Osteoblast (primary cell): ENCODE measurements around the gene NUDT16L1. TPM values are rescaled to one million over a fixed set of nuclear protein-coding genes. Genes with fewer than 3 reads are reported as not detected.

ENCODE experiments used
- DNase-seq: peaks from one replicate; pipeline ENCODE4 v3.0.0; 2011; ENCODE audit warnings: low spot score, mixed read lengths; ENCODE audit not compliant: insufficient read length; ENCODE audit errors: missing footprints
- H2AFZ ChIP-seq: 2 replicates; pipeline ENCODE4 v1.6.0; 2011; ENCODE audit warnings: mild to moderate bottlenecking, low read length
- H3K27ac ChIP-seq: 2 replicates; pipeline ENCODE4 v1.5.1; 2011; ENCODE audit warnings: mild to moderate bottlenecking, low read depth, low read length, moderate library complexity
- H3K27me3 ChIP-seq: 2 replicates; pipeline ENCODE4 v1.6.0; 2012; ENCODE audit warnings: mild to moderate bottlenecking, control low read depth, inconsistent platforms, low read length, moderate library complexity; ENCODE audit not compliant: insufficient read depth
- H3K36me3 ChIP-seq: 2 replicates; pipeline ENCODE4 v1.5.1; 2011; ENCODE audit warnings: mild to moderate bottlenecking, low read length, control low read depth, moderate library complexity; ENCODE audit not compliant: insufficient read depth
- H3K4me1 ChIP-seq: 2 replicates; pipeline ENCODE4 v1.5.1; 2011; ENCODE audit warnings: mild to moderate bottlenecking, low read length, control low read depth, moderate library complexity; ENCODE audit not compliant: insufficient read depth
- H3K4me2 ChIP-seq: 2 replicates; pipeline ENCODE4 v1.6.0; 2011; ENCODE audit warnings: mild to moderate bottlenecking, low read length; ENCODE audit not compliant: insufficient read depth
- H3K4me3 ChIP-seq: fragments of 200-600 bp; sonication (generic); 3 replicates; pipeline ENCODE4 v1.5.1; 2012; ENCODE audit warnings: mild to moderate bottlenecking, low read length, inconsistent platforms; ENCODE audit not compliant: insufficient read depth
- H3K79me2 ChIP-seq: 2 replicates; pipeline ENCODE4 v1.6.0; 2012; ENCODE audit warnings: mild to moderate bottlenecking, low read length, control low read depth, inconsistent platforms; ENCODE audit not compliant: insufficient read depth
- H3K9me3 ChIP-seq: 2 replicates; pipeline ENCODE4 v1.5.1; 2011; ENCODE audit warnings: low read depth, low read length, control low read depth
- H4K20me1 ChIP-seq: 2 replicates; pipeline ENCODE4 v1.6.0; 2012; ENCODE audit warnings: mild to moderate bottlenecking, low read length, control low read depth; ENCODE audit not compliant: insufficient read depth
- total RNA-seq: library from RNA; depleted of rRNA; stranded (reverse); fragments of >200 nt; gene quantifications from 2 replicates; pipeline ENCODE4 v1.2.3, GENCODE V29; 2012
- TF ChIP-seq, protein P1 (sequence below): IDR thresholded peaks from 2 replicates; pipeline ENCODE4 v1.5.1; 2011; ENCODE audit warnings: mild to moderate bottlenecking, low read depth, low read length, moderate library complexity; ENCODE audit errors: extremely low read depth

Gene NUDT16L1
- total RNA-seq, 1 donor = 18.1 TPM

DNA sequence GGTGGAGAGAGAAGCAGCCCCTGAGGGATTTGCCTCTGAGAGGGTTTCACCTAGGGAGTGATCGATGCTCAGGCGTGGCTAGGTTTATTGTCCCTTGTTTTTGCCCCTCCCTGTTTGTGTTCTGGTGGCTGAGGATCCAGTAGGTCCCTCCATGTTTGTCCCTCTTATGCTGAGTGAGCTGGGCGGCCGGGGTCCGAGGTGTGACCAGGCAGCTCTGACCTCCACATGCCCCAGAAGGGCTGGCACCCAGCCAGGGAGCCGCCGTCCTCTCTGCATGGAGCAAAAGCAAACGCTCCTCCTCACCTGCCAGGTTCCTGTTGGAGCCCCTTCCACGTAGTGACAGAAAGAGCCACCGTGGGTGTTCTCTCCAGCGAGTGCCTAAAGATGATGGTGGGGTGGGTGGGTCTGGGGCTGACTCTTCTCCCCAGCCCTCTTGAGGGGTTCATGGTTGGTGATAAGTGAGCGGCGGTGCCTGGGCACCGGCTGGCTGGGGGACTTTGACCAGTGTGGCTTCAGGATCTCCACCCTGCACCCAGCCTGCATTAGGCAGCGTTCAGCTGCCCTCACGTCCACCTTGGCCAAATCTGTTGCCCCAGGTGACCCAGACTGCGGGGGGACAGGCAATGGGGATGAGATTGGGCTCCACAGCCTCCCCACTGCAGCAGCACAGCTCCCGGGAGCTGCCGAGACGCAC lies 14.1 kb upstream of the NUDT16L1 start:
- no peaks in the 10 kb centered on the region for H3K27me3 ChIP-seq
- no peaks in the 10 kb centered on the region for H4K20me1 ChIP-seq
- peak overlapping the region; percentile 82 for H3K27ac ChIP-seq
- H3K4me2 ChIP-seq = peak overlapping the region; percentile 88
- peaks cover 13% of the 10 kb centered on the region for H3K79me2 ChIP-seq
- H3K36me3 ChIP-seq = peaks cover 31% of the 10 kb centered on the region
- peak overlapping the region; percentile 72 for H3K4me3 ChIP-seq
- TF ChIP-seq, protein P1, sequence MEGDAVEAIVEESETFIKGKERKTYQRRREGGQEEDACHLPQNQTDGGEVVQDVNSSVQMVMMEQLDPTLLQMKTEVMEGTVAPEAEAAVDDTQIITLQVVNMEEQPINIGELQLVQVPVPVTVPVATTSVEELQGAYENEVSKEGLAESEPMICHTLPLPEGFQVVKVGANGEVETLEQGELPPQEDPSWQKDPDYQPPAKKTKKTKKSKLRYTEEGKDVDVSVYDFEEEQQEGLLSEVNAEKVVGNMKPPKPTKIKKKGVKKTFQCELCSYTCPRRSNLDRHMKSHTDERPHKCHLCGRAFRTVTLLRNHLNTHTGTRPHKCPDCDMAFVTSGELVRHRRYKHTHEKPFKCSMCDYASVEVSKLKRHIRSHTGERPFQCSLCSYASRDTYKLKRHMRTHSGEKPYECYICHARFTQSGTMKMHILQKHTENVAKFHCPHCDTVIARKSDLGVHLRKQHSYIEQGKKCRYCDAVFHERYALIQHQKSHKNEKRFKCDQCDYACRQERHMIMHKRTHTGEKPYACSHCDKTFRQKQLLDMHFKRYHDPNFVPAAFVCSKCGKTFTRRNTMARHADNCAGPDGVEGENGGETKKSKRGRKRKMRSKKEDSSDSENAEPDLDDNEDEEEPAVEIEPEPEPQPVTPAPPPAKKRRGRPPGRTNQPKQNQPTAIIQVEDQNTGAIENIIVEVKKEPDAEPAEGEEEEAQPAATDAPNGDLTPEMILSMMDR = no peak
- peaks cover 4% of the 10 kb centered on the region for H3K4me1 ChIP-seq
- H3K9me3 ChIP-seq = no peaks in the 10 kb centered on the region
- H2AFZ ChIP-seq = peak overlapping the region; percentile 61
- no peak for DNase-seq

- peak overlapping the region; percentile 88 for H3K4me2 ChIP-seq
- no peaks in the 10 kb centered on the region for H4K20me1 ChIP-seq
- H2AFZ ChIP-seq = peak overlapping the region; percentile 61
- TF ChIP-seq, protein P1 = no peak
- H3K27ac ChIP-seq = peak overlapping the region; percentile 82
- H3K36me3 ChIP-seq = peaks cover 39% of the 10 kb centered on the region
- H3K27me3 ChIP-seq = no peaks in the 10 kb centered on the region
- DNase-seq = peak; percentile 99
- H3K9me3 ChIP-seq = no peaks in the 10 kb centered on the region
- peaks cover 13% of the 10 kb centered on the region for H3K79me2 ChIP-seq
- peaks cover 4% of the 10 kb centered on the region for H3K4me1 ChIP-seq
- peak overlapping the region; percentile 72 for H3K4me3 ChIP-seq
These were observed 13.3 kb upstream of the NUDT16L1 start for GRCh38 chr16:4679850-4680636.

DNA sequence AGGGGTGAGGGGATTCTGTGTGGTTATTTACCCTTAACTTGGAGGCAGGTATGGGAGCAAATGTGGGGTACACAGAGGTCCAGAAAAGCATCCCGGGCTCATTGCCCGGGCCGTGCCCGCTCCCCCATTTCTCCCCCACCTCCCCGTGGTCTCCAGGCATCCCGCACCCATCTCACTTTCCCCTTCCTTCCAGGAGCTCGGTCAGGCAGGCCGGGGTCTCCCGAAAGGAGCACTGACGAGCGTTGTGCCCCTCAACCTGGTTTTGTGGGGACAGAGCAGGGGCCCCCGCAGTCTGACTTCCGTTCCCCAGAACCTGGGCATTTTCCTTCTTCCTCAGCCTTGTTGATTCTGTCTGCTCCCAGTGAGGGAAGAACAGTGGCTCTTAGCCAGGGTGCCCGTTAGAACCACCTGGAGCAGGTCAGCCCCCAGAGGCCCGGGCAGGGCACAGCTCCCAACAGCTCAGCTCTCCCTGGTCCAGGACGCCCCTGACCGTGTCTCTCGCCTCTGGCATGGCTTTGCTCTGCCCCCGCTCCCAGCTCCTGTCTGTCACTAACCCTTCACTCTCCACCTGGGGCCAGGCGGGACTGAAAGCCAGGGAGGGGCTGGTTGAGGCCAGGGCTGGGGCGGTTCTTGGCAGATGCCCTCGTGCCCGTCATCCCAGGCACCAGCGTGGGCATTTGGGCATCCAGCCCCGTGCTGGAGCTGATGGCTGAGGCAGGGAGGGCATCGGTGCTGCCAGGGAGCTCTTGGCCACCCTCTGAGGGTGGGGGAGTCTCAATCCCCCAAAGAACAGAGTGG lies 12.5 kb upstream of the NUDT16L1 start:
- Histone ChIP-seq H3K27ac (peak overlapping the region; percentile 82), H3K4me2 (peak overlapping the region; percentile 88), H3K36me3 (peaks cover 41% of the 10 kb centered on the region), H3K4me1 (peaks cover 4% of the 10 kb centered on the region), H3K4me3 (peak overlapping the region; percentile 72), H3K79me2 (peaks cover 13% of the 10 kb centered on the region), H4K20me1 (no peaks in the 10 kb centered on the region), H3K27me3 (no peaks in the 10 kb centered on the region), H2AFZ (no peak overlapping the region), H3K9me3 (no peaks in the 10 kb centered on the region)
- TF ChIP-seq, protein P1 = no peak
- DNase-seq = peak; percentile 86
